Fibroblast of lung (primary cell): Measurements from ENCODE around the gene ABLIM2. TPM values are rescaled to one million over a fixed set of nuclear protein-coding genes. Genes with fewer than 3 reads are reported as not detected.

ENCODE experiments used
- DNase-seq, 2 donors: peaks; one replicate each; pipeline versions ENCODE4 v3.0.0 to v3.0.0-alpha.2; 2010; ENCODE audit warnings: low read depth in 2 of 2
- H2AFZ ChIP-seq: 2 replicates; pipeline ENCODE4 v1.5.1; 2012; ENCODE audit warnings: low read length, control low read depth, inconsistent platforms
- H3K27ac ChIP-seq: 2 replicates; pipeline ENCODE4 v1.5.1; 2011; ENCODE audit warnings: low read length, control low read depth; ENCODE audit not compliant: insufficient read depth
- H3K27me3 ChIP-seq: 2 replicates; pipeline ENCODE4 v1.5.1; 2011; ENCODE audit warnings: mild to moderate bottlenecking, low read length; ENCODE audit not compliant: control insufficient read depth, insufficient read depth
- H3K36me3 ChIP-seq: 2 replicates; pipeline ENCODE4 v1.5.1; 2011; ENCODE audit warnings: low read length; ENCODE audit not compliant: control insufficient read depth, insufficient read depth
- H3K4me1 ChIP-seq: 2 replicates; pipeline ENCODE4 v1.5.1; 2011; ENCODE audit warnings: low read length; ENCODE audit not compliant: control insufficient read depth, insufficient read depth; ENCODE audit errors: extremely low read depth
- H3K4me2 ChIP-seq: 2 replicates; pipeline ENCODE4 v1.5.1; 2011; ENCODE audit warnings: low read length, control low read depth; ENCODE audit not compliant: insufficient read depth; ENCODE audit errors: extremely low read depth
- H3K4me3 ChIP-seq, 4 experiments: fragments of 200-600 bp in 1 of 4; sonication (generic) in 1 of 4; replicated peaks in 1 of 4; 2 replicates each; pipeline ENCODE4 v1.5.1; 2011 to 2016; ENCODE audit warnings: low read length in 4 of 4, low read depth in 3 of 4, mild to moderate bottlenecking in 3 of 4, control low read depth in 2 of 4, inconsistent platforms in 1 of 4, mixed read lengths in 1 of 4; ENCODE audit not compliant: insufficient read depth in 1 of 4; ENCODE audit errors: control extremely low read depth in 1 of 4
- H3K79me2 ChIP-seq: 2 replicates; pipeline ENCODE4 v1.5.1; 2012; ENCODE audit warnings: mild to moderate bottlenecking, low read length, inconsistent platforms; ENCODE audit not compliant: control insufficient read depth, insufficient read depth
- H3K9ac ChIP-seq: 2 replicates; pipeline ENCODE4 v1.5.1; 2011; ENCODE audit warnings: mild to moderate bottlenecking, low read length, control low read depth; ENCODE audit not compliant: insufficient read depth
- H3K9me3 ChIP-seq: 2 replicates; pipeline ENCODE4 v1.5.1; 2012; ENCODE audit warnings: low read depth, low read length; ENCODE audit not compliant: control insufficient read depth, insufficient read depth
- H4K20me1 ChIP-seq: 2 replicates; pipeline ENCODE4 v1.5.1; 2011; ENCODE audit warnings: low read length; ENCODE audit not compliant: control insufficient read depth, insufficient read depth; ENCODE audit errors: extremely low read depth
- CTCF ChIP-seq, 2 donors: IDR thresholded peaks in 1 of 2; conservative IDR thresholded peaks in 1 of 2; 1 replicate in 1 of 2; 2 replicates in 1 of 2; pipeline ENCODE4 v1.5.1; 2011 to 2012; ENCODE audit warnings: low read length in 2 of 2, control low read depth in 1 of 2, inconsistent platforms in 1 of 2, low read depth in 1 of 2, mild to moderate bottlenecking in 1 of 2
- EZH2 ChIP-seq: IDR thresholded peaks from 2 replicates; pipeline ENCODE4 v1.5.1; 2012; ENCODE audit warnings: low read length, control low read depth, mild to moderate bottlenecking; ENCODE audit errors: missing control alignments
- polyA plus RNA-seq, 2 donors: library from polyadenylated mRNA; depleted of rRNA in 1 of 2; stranded (reverse) in 1 of 2; unstranded in 1 of 2; fragments of >200 nt; gene quantifications; 2 replicates each; pipeline ENCODE4 v1.2.1, GENCODE V29; 2011 to 2012; ENCODE audit warnings: missing spikeins in 1 of 2
- total RNA-seq: library from RNA; depleted of rRNA; stranded (reverse); fragments of >200 nt; gene quantifications from 2 replicates; pipeline ENCODE4 v1.2.1, GENCODE V29; 2014

ABLIM2 gene
- total and polyA plus RNA-seq, 2 donors (not counting 1 experiment from before 2014, with no cell fraction given), result 0.66 to 2.6 TPM

GRCh38 chr4:8192748-8193738, 34.4 kb upstream of the ABLIM2 start:
- peaks cover 16% of the 10 kb centered on the region for H3K4me1 ChIP-seq

GRCh38 chr4:8191136-8191747, 32.6 kb upstream of the ABLIM2 start:
- DNase-seq, result peak; percentile 77 to 80
- TF ChIP-seq EZH2, result no peak
- TF ChIP-seq CTCF (conservative IDR thresholded peaks at IDR 0.05 in 1 of 2, IDR thresholded peaks at IDR 0.05 in 1 of 2; ENCODE audit: low read depth in 1 of 2, low read length in 2 of 2), result no peak
- Histone ChIP-seq H3K9me3 (no peaks in the 10 kb centered on the region), H4K20me1 (no peaks in the 10 kb centered on the region), H3K4me2 (no peak overlapping the region), H2AFZ (peak overlapping the region; percentile 20), H3K36me3 (no peaks in the 10 kb centered on the region), H3K4me3 (no peak overlapping the region), H3K9ac (peak overlapping the region; percentile 32), H3K27me3 (no peaks in the 10 kb centered on the region), H3K27ac (peak overlapping the region; percentile 76), H3K4me1 (peaks cover 18% of the 10 kb centered on the region), H3K79me2 (no peaks in the 10 kb centered on the region)

More at GRCh38 chr4:8192748-8193738, 34.4 kb upstream of the ABLIM2 start:
- no peaks in the 10 kb centered on the region for H4K20me1 ChIP-seq
- no peaks in the 10 kb centered on the region for H3K9me3 ChIP-seq
- no peaks in the 10 kb centered on the region for H3K36me3 ChIP-seq
- no peak for TF ChIP-seq EZH2
- peak in 1 of 2 donors; percentile 26 for TF ChIP-seq CTCF (conservative IDR thresholded peaks at IDR 0.05 in 1 of 2, IDR thresholded peaks at IDR 0.05 in 1 of 2; ENCODE audit: low read depth in 1 of 2, low read length in 2 of 2)
- no peak overlapping the region for H3K4me3 ChIP-seq
- no peak overlapping the region for H3K27ac ChIP-seq
- H3K4me2 ChIP-seq, result no peak overlapping the region
- no peaks in the 10 kb centered on the region for H3K79me2 ChIP-seq
- peak; percentile 53 to 66 for DNase-seq
- H2AFZ ChIP-seq, result no peak overlapping the region
- H3K9ac ChIP-seq, result no peak overlapping the region
- no peaks in the 10 kb centered on the region for H3K27me3 ChIP-seq
